ENCODE measurements around the gene TFIP11. TPM values are rescaled to one million over a fixed set of nuclear protein-coding genes. Genes with fewer than 3 reads are reported as not detected.

The TFIP11 gene
- polyA plus RNA-seq, 1 experiment, result 34.7 TPM

- no peaks in the 10 kb centered on the region for H3K27me3 ChIP-seq (ENCODE audit: control insufficient read depth, insufficient read depth, low read length)
- no peak for TF ChIP-seq CTCF (IDR thresholded peaks at IDR 0.05; ENCODE audit: insufficient read depth, low read depth, low read length)
- H3K4me3 ChIP-seq (ENCODE audit: low read depth, low read length), result no peak overlapping the region
- H3K36me3 ChIP-seq (ENCODE audit: control insufficient read depth, insufficient read depth, low read length), result peaks cover 13% of the 10 kb centered on the region
- POLR2A ChIA-PET, result no interaction called here
- CTCF ChIA-PET, result interaction anchor here (1.3 kb wide), 1 partner anchor 13 kb away, joined by 4 read pairs; no protein-coding TSS in a partner anchor
- no peak for DNase-seq (ENCODE audit: low read depth)
Measured at GRCh38 chr22:26544489-26544888, 32.2 kb upstream of the TFIP11 start.

- Histone ChIP-seq H3K4me3 (ENCODE audit: low read depth, low read length) (no peak overlapping the region), H3K36me3 (ENCODE audit: control insufficient read depth, insufficient read depth, low read length) (peaks cover 15% of the 10 kb centered on the region), H3K27me3 (ENCODE audit: control insufficient read depth, insufficient read depth, low read length) (no peaks in the 10 kb centered on the region)
- POLR2A ChIA-PET, result no interaction called here
- no peak for DNase-seq (ENCODE audit: low read depth)
- CTCF ChIA-PET, result interaction anchor here (0.6 to 1.2 kb wide), 2 partner anchors 12 to 78 kb away, joined by 3 read pairs; no protein-coding TSS in a partner anchor
- TF ChIP-seq CTCF (IDR thresholded peaks at IDR 0.05; ENCODE audit: insufficient read depth, low read depth, low read length), result no peak
Measured at GRCh38 chr22:26542831-26543230, 30.6 kb upstream of the TFIP11 start.

- Histone ChIP-seq H3K36me3 (ENCODE audit: control insufficient read depth, insufficient read depth, low read length) (peaks cover 17% of the 10 kb centered on the region), H3K27me3 (ENCODE audit: control insufficient read depth, insufficient read depth, low read length) (no peaks in the 10 kb centered on the region), H3K4me3 (ENCODE audit: low read depth, low read length) (no peak overlapping the region)
- no peak for TF ChIP-seq CTCF (IDR thresholded peaks at IDR 0.05; ENCODE audit: insufficient read depth, low read depth, low read length)
- POLR2A ChIA-PET, result no interaction called here
- DNase-seq (ENCODE audit: low read depth), result no peak
- CTCF ChIA-PET, result interaction anchor here (1.1 kb wide), 1 partner anchor 14 kb away, joined by 3 read pairs; no protein-coding TSS in a partner anchor
Measured at GRCh38 chr22:26541167-26541819, 29.0 kb upstream of the TFIP11 start.

GRCh38 chr22:26540119-26540518, 27.8 kb upstream of the TFIP11 start:
- CTCF ChIA-PET, result no interaction called here
- DNase-seq (ENCODE audit: low read depth), result no peak

GRCh38 chr22:26536762-26537134, 24.5 kb upstream of the TFIP11 start:
- Histone ChIP-seq H3K36me3 (ENCODE audit: control insufficient read depth, insufficient read depth, low read length) (peaks cover 15% of the 10 kb centered on the region), H3K4me3 (ENCODE audit: low read depth, low read length) (no peak overlapping the region), H3K27me3 (ENCODE audit: control insufficient read depth, insufficient read depth, low read length) (no peaks in the 10 kb centered on the region)
- DNase-seq (ENCODE audit: low read depth), result no peak
- ChIA-PET CTCF (interaction anchor here (0.6 to 0.7 kb wide), 2 partner anchors 14 to 50 kb away, joined by 3 read pairs; no protein-coding TSS in a partner anchor), POLR2A (no interaction called here)
- no peak for TF ChIP-seq CTCF (IDR thresholded peaks at IDR 0.05; ENCODE audit: insufficient read depth, low read depth, low read length)

More at GRCh38 chr22:26540119-26540518, 27.8 kb upstream of the TFIP11 start:
- H3K36me3 ChIP-seq (ENCODE audit: control insufficient read depth, insufficient read depth, low read length), result peaks cover 17% of the 10 kb centered on the region
- no peak for TF ChIP-seq CTCF (IDR thresholded peaks at IDR 0.05; ENCODE audit: insufficient read depth, low read depth, low read length)
- POLR2A ChIA-PET, result no interaction called here
- no peaks in the 10 kb centered on the region for H3K27me3 ChIP-seq (ENCODE audit: control insufficient read depth, insufficient read depth, low read length)
- H3K4me3 ChIP-seq (ENCODE audit: low read depth, low read length), result no peak overlapping the region
